Measurements from ENCODE around the gene CLIC1.

GRCh38 chr6:31701666-31702404, 34.5 kb downstream of the CLIC1 start:
- TF ChIP-seq POLR2A (IDR thresholded peaks at IDR 0.05), result no peak
- TF ChIP-seq, protein P1, sequence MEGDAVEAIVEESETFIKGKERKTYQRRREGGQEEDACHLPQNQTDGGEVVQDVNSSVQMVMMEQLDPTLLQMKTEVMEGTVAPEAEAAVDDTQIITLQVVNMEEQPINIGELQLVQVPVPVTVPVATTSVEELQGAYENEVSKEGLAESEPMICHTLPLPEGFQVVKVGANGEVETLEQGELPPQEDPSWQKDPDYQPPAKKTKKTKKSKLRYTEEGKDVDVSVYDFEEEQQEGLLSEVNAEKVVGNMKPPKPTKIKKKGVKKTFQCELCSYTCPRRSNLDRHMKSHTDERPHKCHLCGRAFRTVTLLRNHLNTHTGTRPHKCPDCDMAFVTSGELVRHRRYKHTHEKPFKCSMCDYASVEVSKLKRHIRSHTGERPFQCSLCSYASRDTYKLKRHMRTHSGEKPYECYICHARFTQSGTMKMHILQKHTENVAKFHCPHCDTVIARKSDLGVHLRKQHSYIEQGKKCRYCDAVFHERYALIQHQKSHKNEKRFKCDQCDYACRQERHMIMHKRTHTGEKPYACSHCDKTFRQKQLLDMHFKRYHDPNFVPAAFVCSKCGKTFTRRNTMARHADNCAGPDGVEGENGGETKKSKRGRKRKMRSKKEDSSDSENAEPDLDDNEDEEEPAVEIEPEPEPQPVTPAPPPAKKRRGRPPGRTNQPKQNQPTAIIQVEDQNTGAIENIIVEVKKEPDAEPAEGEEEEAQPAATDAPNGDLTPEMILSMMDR (IDR thresholded peaks at IDR 0.05), result no peak
